ENCODE data around the gene SIGMAR1. TPM values are rescaled to one million over a fixed set of nuclear protein-coding genes. Genes with fewer than 3 reads are reported as not detected.

Gene SIGMAR1
- total and polyA plus RNA-seq, 4 donors, result 116 to 210 (median 178) TPM

- no peak overlapping the region for H3K9ac ChIP-seq (ENCODE audit: low read depth in 1 of 2, low read length in 2 of 2)
- H3K9me3 ChIP-seq (ENCODE audit: control insufficient read depth in 4 of 4, low read length in 3 of 4), result no peaks in the 10 kb centered on the region
- peaks cover 10 to 16% (median 14%) of the 10 kb centered on the region in 4 donors for H3K4me1 ChIP-seq (ENCODE audit: control insufficient read depth in 4 of 4, insufficient read depth in 4 of 4, low read length in 3 of 4)
- TF ChIP-seq SP1 (IDR thresholded peaks at IDR 0.05) (no peak), TAF1 (conservative IDR thresholded peaks at IDR 0.05) (no peak), EGR1 (IDR thresholded peaks at IDR 0.05; ENCODE audit: low read depth in 2 of 2) (no peak), HNF4A (conservative IDR thresholded peaks at IDR 0.05) (no peak), JUND (IDR thresholded peaks at IDR 0.05) (no peak)
- TF ChIP-seq, protein P1, sequence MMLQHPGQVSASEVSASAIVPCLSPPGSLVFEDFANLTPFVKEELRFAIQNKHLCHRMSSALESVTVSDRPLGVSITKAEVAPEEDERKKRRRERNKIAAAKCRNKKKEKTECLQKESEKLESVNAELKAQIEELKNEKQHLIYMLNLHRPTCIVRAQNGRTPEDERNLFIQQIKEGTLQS (IDR thresholded peaks at IDR 0.05), result no peak
- TF ChIP-seq, protein P2, sequence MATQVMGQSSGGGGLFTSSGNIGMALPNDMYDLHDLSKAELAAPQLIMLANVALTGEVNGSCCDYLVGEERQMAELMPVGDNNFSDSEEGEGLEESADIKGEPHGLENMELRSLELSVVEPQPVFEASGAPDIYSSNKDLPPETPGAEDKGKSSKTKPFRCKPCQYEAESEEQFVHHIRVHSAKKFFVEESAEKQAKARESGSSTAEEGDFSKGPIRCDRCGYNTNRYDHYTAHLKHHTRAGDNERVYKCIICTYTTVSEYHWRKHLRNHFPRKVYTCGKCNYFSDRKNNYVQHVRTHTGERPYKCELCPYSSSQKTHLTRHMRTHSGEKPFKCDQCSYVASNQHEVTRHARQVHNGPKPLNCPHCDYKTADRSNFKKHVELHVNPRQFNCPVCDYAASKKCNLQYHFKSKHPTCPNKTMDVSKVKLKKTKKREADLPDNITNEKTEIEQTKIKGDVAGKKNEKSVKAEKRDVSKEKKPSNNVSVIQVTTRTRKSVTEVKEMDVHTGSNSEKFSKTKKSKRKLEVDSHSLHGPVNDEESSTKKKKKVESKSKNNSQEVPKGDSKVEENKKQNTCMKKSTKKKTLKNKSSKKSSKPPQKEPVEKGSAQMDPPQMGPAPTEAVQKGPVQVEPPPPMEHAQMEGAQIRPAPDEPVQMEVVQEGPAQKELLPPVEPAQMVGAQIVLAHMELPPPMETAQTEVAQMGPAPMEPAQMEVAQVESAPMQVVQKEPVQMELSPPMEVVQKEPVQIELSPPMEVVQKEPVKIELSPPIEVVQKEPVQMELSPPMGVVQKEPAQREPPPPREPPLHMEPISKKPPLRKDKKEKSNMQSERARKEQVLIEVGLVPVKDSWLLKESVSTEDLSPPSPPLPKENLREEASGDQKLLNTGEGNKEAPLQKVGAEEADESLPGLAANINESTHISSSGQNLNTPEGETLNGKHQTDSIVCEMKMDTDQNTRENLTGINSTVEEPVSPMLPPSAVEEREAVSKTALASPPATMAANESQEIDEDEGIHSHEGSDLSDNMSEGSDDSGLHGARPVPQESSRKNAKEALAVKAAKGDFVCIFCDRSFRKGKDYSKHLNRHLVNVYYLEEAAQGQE (IDR thresholded peaks at IDR 0.05), result no peak
- H3K36me3 ChIP-seq (ENCODE audit: control insufficient read depth in 4 of 4, insufficient read depth in 3 of 4, low read depth in 1 of 4, low read length in 3 of 4), result no peaks in the 10 kb centered on the region
- peak overlapping the region in 1 of 2 donors; percentile 60 for H3K27ac ChIP-seq (ENCODE audit: low read depth in 1 of 2, low read length in 2 of 2)
- no peaks in the 10 kb centered on the region for H3K27me3 ChIP-seq (ENCODE audit: control insufficient read depth in 4 of 4, insufficient read depth in 4 of 4, low read length in 3 of 4)
- no peak for DNase-seq (ENCODE audit: low spot score)
- H3K4me3 ChIP-seq (ENCODE audit: low read depth in 1 of 3, low read length in 3 of 3), result no peak overlapping the region
Observed at GRCh38 chr9:34606190-34606589, 31.4 kb downstream of the SIGMAR1 start.

DNA sequence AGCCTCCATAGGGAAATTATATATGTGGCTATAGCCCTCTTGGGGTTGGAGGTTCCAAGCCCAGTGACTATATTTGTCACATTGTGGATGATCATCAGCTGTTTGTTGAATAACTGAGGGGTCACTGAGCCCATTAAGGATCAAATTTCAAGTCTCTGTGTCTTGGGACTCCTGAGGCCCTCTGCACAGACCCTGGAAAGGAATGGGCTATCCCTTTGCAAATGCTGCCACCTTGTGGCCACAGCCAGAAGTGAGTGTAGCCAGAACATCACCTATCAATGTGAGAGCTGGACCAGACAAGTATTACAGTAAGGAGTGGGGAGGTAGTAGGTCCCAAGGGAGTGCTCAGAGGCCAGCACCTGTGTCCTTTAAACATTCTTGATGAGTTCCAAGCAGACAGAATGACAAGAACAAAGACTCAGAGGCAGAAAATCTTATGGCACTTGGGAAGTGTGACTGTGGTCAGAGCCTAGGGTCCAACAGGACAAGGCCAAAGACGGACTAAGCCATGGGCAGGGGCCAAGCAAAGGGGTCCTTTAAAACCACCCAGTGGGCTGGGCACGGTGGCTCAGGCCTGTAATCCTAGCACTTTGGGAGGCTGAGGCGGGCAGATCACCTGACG is 33.9 kb downstream of the SIGMAR1 start:
- no peaks in the 10 kb centered on the region for H3K27me3 ChIP-seq (ENCODE audit: control insufficient read depth in 4 of 4, insufficient read depth in 4 of 4, low read length in 3 of 4)
- no peaks in the 10 kb centered on the region for H3K36me3 ChIP-seq (ENCODE audit: control insufficient read depth in 4 of 4, insufficient read depth in 3 of 4, low read depth in 1 of 4, low read length in 3 of 4)
- no peak overlapping the region for H3K4me3 ChIP-seq (ENCODE audit: low read depth in 1 of 3, low read length in 3 of 3)
- WGBS, result 53% methylated on average over 4 of the region's 4 CpGs
- H3K9ac ChIP-seq (ENCODE audit: low read depth in 1 of 2, low read length in 2 of 2), result no peak overlapping the region
- H3K27ac ChIP-seq (ENCODE audit: low read depth in 1 of 2, low read length in 2 of 2), result no peak overlapping the region
- peaks cover 3 to 8% (median 4%) of the 10 kb centered on the region in 4 donors for H3K4me1 ChIP-seq (ENCODE audit: control insufficient read depth in 4 of 4, insufficient read depth in 4 of 4, low read length in 3 of 4)
- no peaks in the 10 kb centered on the region for H3K9me3 ChIP-seq (ENCODE audit: control insufficient read depth in 4 of 4, low read length in 3 of 4)
- TF ChIP-seq CTCF (IDR thresholded peaks at IDR 0.05; ENCODE audit: low read depth, low read length, missing input control) (peak; percentile 97), NR2F2 (IDR thresholded peaks at IDR 0.05) (peak; percentile 50), RXRA (IDR thresholded peaks at IDR 0.05) (peak in 1 of 2 donors; percentile 44), SP1 (IDR thresholded peaks at IDR 0.05) (no peak), TAF1 (conservative IDR thresholded peaks at IDR 0.05) (no peak), RAD21 (IDR thresholded peaks at IDR 0.05) (peak; percentile 97)
- TF ChIP-seq, protein P3, sequence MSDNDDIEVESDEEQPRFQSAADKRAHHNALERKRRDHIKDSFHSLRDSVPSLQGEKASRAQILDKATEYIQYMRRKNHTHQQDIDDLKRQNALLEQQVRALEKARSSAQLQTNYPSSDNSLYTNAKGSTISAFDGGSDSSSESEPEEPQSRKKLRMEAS (IDR thresholded peaks at IDR 0.05), result no peak
- DNase-seq (ENCODE audit: low spot score), result peak; percentile 85

Data from liver (tissue), 9 donors.